Astrocyte (in vitro differentiated cells and primary cell): Measurements from ENCODE around the gene OXLD1. TPM values are rescaled to one million over a fixed set of nuclear protein-coding genes. Genes with fewer than 3 reads are reported as not detected.

Experiments
- DNase-seq: peaks from one replicate; pipeline ENCODE4 v3.0.0-alpha.2; 2010; ENCODE audit warnings: low read depth
- FAIRE-seq: peaks from 2 replicates; lab custom pipeline; 2011; peaks lifted over from hg19 to GRCh38; lab: Jason Lieb, UNC
- H2AFZ ChIP-seq: 2 replicates; pipeline ENCODE4 v1.6.0; 2012; ENCODE audit warnings: low read depth, low read length, inconsistent platforms
- H3K27ac ChIP-seq: 2 replicates; pipeline ENCODE4 v1.5.1; 2011; ENCODE audit warnings: low read depth, low read length, inconsistent platforms
- H3K27me3 ChIP-seq: 2 replicates; pipeline ENCODE4 v1.6.0; 2011; ENCODE audit warnings: low read length, inconsistent platforms; ENCODE audit not compliant: insufficient read depth
- H3K36me3 ChIP-seq: 2 replicates; pipeline ENCODE4 v1.5.1; 2011; ENCODE audit warnings: low read length, inconsistent platforms; ENCODE audit not compliant: insufficient read depth
- H3K4me1 ChIP-seq: 2 replicates; pipeline ENCODE4 v1.5.1; 2011; ENCODE audit warnings: low read length, inconsistent platforms; ENCODE audit not compliant: insufficient read depth
- H3K4me2 ChIP-seq: 2 replicates; pipeline ENCODE4 v1.6.0; 2012; ENCODE audit warnings: low read length, inconsistent platforms
- H3K4me3 ChIP-seq: 2 replicates; pipeline ENCODE4 v1.5.1; 2011; ENCODE audit warnings: low read depth, mild to moderate bottlenecking, low read length, inconsistent platforms; ENCODE audit not compliant: insufficient read depth
- H3K79me2 ChIP-seq: 2 replicates; pipeline ENCODE4 v1.6.0; 2012; ENCODE audit warnings: mild to moderate bottlenecking, low read length, inconsistent platforms; ENCODE audit not compliant: insufficient read depth
- H3K9ac ChIP-seq: 2 replicates; pipeline ENCODE4 v1.6.0; 2012; ENCODE audit warnings: mild to moderate bottlenecking, low read length, inconsistent platforms
- H3K9me3 ChIP-seq: 2 replicates; pipeline ENCODE4 v1.5.1; 2012; ENCODE audit warnings: low read depth, mild to moderate bottlenecking, low read length, inconsistent platforms; ENCODE audit not compliant: insufficient read depth
- H4K20me1 ChIP-seq: 2 replicates; pipeline ENCODE4 v1.6.0; 2012; ENCODE audit warnings: low read length, inconsistent platforms; ENCODE audit not compliant: insufficient read depth
- H3K27ac Mint-ChIP-seq: one replicate; pipeline ENCODE4 v1.8.0; 2021; ENCODE audit warnings: mild to moderate bottlenecking, mixed read lengths; ENCODE audit not compliant: unreplicated experiment
- H3K27me3 Mint-ChIP-seq: one replicate; pipeline ENCODE4 v1.8.0; 2021; ENCODE audit warnings: low read depth, mixed read lengths; ENCODE audit not compliant: unreplicated experiment
- H3K36me3 Mint-ChIP-seq: one replicate; pipeline ENCODE4 v1.8.0; 2021; ENCODE audit warnings: low read depth, mixed read lengths; ENCODE audit not compliant: unreplicated experiment
- H3K4me1 Mint-ChIP-seq: one replicate; pipeline ENCODE4 v1.8.0; 2021; ENCODE audit warnings: low read depth, mixed read lengths; ENCODE audit not compliant: unreplicated experiment
- H3K4me3 Mint-ChIP-seq: one replicate; pipeline ENCODE4 v1.8.0; 2021; ENCODE audit warnings: mild to moderate bottlenecking, moderate library complexity, mixed read lengths; ENCODE audit not compliant: unreplicated experiment
- H3K9me3 Mint-ChIP-seq: one replicate; pipeline ENCODE4 v1.8.0; 2021; ENCODE audit warnings: mild to moderate bottlenecking, mixed read lengths; ENCODE audit not compliant: unreplicated experiment
- EZH2 ChIP-seq: IDR thresholded peaks from 2 replicates; pipeline ENCODE4 v1.6.1; 2012; ENCODE audit warnings: mild to moderate bottlenecking, low read length, inconsistent platforms; ENCODE audit not compliant: insufficient read depth
- total RNA-seq: library from RNA; stranded (reverse); gene quantifications from 2 replicates; pipeline ENCODE4 v1.2.1, GENCODE V29; 2021
- TF ChIP-seq, protein P1 (sequence below): IDR thresholded peaks from 2 replicates; pipeline ENCODE4 v1.5.1; 2011; ENCODE audit warnings: low read depth, mild to moderate bottlenecking, inconsistent platforms, low read length, moderate library complexity; ENCODE audit not compliant: insufficient read depth

The OXLD1 gene
- total RNA-seq, 1 donor from 2014 or later, result 22.0 TPM

DNA sequence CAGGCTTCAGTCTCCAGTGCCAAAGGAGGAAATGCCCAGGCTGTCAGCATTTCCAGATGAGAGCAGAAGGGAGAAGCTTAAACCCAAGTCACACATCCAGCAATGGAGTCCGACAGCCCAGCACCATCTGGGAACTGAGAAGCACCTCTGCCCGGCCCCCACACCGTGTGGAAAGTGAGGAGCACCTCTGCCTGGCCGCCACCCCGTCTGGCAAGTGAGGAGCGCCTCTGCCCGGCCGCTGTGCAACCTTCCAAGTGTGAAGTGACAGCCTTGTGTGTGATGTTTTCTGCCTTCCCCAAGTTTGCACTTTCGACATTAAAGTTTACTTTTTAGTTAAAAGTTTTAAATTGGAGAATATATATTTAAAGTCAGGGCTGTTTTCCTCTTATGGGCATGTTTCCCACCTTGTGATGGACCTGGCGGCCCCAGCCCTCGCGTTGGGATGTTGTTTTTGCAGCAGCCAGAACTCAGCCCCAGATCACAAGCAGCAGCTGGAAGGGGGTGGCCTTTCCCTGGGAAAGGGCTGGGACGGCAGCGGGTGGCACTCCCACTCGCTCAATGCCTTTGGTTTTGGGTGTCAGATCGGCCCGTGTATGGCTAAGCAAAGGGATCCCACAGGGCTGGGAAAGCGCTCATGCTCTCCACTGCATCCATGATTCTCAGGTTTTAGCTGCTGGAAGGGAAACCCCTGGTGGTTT is 7.3 kb upstream of the OXLD1 start:
- Mint-ChIP-seq H3K36me3 (peaks cover 8% of the 10 kb centered on the region), H3K9me3 (no peaks in the 10 kb centered on the region), H3K27ac (no peak overlapping the region), H3K4me1 (peaks cover 3% of the 10 kb centered on the region), H3K27me3 (no peaks in the 10 kb centered on the region), H3K4me3 (no peak overlapping the region)
- peaks cover 25% of the 10 kb centered on the region for H3K79me2 ChIP-seq
- no peaks in the 10 kb centered on the region for H3K27me3 ChIP-seq
- no peak overlapping the region for H3K27ac ChIP-seq
- FAIRE-seq (no peak), DNase-seq (no peak)
- H3K4me2 ChIP-seq, result no peak overlapping the region
- H3K4me1 ChIP-seq, result no peaks in the 10 kb centered on the region
- no peak overlapping the region for H2AFZ ChIP-seq
- TF ChIP-seq EZH2, result no peak
- peaks cover 11% of the 10 kb centered on the region for H3K36me3 ChIP-seq
- no peak overlapping the region for H3K4me3 ChIP-seq
- H3K9me3 ChIP-seq, result no peaks in the 10 kb centered on the region
- peaks cover 44% of the 10 kb centered on the region for H4K20me1 ChIP-seq
- H3K9ac ChIP-seq, result no peak overlapping the region

DNA sequence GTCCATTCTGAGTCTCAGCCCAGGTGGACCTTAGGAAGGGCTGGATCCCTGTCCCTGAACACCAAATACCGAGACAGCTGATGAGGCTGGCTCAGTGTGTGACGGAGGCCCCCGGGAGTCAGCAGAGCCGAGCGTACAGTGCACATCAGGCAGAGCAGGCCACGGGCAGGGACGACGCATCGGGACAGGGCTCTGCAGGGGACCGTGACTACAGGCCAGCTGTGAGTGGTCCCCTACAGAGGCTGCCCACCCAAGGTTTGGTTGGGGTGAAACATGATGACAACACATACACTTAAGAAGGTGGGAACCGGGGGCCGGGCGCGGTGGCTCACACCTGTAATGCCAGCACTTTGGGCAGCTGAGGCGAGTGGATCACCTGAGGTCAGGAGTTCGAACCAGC is 6.5 kb upstream of the OXLD1 start:
- Mint-ChIP-seq H3K4me3 (no peak overlapping the region), H3K27ac (no peak overlapping the region), H3K27me3 (no peaks in the 10 kb centered on the region), H3K36me3 (peaks cover 11% of the 10 kb centered on the region), H3K4me1 (peaks cover 8% of the 10 kb centered on the region), H3K9me3 (no peaks in the 10 kb centered on the region)
- TF ChIP-seq, protein P1, sequence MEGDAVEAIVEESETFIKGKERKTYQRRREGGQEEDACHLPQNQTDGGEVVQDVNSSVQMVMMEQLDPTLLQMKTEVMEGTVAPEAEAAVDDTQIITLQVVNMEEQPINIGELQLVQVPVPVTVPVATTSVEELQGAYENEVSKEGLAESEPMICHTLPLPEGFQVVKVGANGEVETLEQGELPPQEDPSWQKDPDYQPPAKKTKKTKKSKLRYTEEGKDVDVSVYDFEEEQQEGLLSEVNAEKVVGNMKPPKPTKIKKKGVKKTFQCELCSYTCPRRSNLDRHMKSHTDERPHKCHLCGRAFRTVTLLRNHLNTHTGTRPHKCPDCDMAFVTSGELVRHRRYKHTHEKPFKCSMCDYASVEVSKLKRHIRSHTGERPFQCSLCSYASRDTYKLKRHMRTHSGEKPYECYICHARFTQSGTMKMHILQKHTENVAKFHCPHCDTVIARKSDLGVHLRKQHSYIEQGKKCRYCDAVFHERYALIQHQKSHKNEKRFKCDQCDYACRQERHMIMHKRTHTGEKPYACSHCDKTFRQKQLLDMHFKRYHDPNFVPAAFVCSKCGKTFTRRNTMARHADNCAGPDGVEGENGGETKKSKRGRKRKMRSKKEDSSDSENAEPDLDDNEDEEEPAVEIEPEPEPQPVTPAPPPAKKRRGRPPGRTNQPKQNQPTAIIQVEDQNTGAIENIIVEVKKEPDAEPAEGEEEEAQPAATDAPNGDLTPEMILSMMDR, result no peak
- TF ChIP-seq EZH2, result no peak
- H3K36me3 ChIP-seq, result peaks cover 11% of the 10 kb centered on the region
- H3K27ac ChIP-seq, result no peak overlapping the region
- no peak overlapping the region for H3K4me3 ChIP-seq
- no peak overlapping the region for H2AFZ ChIP-seq
- no peak for DNase-seq
- no peak overlapping the region for H3K9ac ChIP-seq
- no peak overlapping the region for H3K4me2 ChIP-seq
- peaks cover 33% of the 10 kb centered on the region for H3K79me2 ChIP-seq
- no peak for FAIRE-seq
- H4K20me1 ChIP-seq, result peaks cover 44% of the 10 kb centered on the region
- H3K9me3 ChIP-seq, result no peaks in the 10 kb centered on the region
- H3K27me3 ChIP-seq, result no peaks in the 10 kb centered on the region
- peaks cover 4% of the 10 kb centered on the region for H3K4me1 ChIP-seq

DNA sequence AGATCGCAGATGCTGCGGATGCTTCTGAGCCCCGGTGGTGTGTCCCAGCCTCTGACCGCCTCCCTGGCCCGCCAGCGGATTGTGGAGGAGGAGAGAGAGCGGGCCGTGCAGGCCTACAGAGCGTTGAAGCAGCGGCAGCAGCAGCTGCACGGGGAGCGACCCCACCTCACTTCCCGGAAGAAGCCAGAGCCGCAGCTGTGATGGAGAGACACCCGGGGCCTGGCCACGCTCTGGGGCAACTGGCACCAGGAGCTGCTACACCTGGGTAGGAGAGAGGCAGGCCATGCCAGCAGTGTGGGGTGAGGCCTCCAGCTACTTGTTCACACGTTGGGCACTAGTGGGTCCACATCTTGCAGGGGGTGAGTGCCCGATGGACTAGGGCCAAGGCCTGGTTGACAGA is 6.1 kb upstream of the OXLD1 start:
- FAIRE-seq (no peak), DNase-seq (no peak)
- no peak overlapping the region for H2AFZ ChIP-seq
- no peaks in the 10 kb centered on the region for H3K27me3 Mint-ChIP-seq
- no peak overlapping the region for H3K9ac ChIP-seq
- peaks cover 8% of the 10 kb centered on the region for H3K4me1 ChIP-seq
- no peak overlapping the region for H3K27ac ChIP-seq
- no peaks in the 10 kb centered on the region for H3K27me3 ChIP-seq
- H3K9me3 ChIP-seq, result no peaks in the 10 kb centered on the region
- H3K4me3 ChIP-seq, result no peak overlapping the region
- H3K9me3 Mint-ChIP-seq, result no peaks in the 10 kb centered on the region
- no peak overlapping the region for H3K4me2 ChIP-seq
- no peak overlapping the region for H3K4me3 Mint-ChIP-seq
- H3K36me3 Mint-ChIP-seq, result peaks cover 9% of the 10 kb centered on the region
- peaks cover 11% of the 10 kb centered on the region for H3K36me3 ChIP-seq
- no peak for TF ChIP-seq EZH2
- TF ChIP-seq, protein P1, result no peak
- peaks cover 13% of the 10 kb centered on the region for H3K4me1 Mint-ChIP-seq
- peaks cover 44% of the 10 kb centered on the region for H4K20me1 ChIP-seq
- no peak overlapping the region for H3K27ac Mint-ChIP-seq
- peaks cover 37% of the 10 kb centered on the region for H3K79me2 ChIP-seq
